ENCODE data around the gene NTM. TPM values are rescaled to one million over a fixed set of nuclear protein-coding genes. Genes with fewer than 3 reads are reported as not detected.

The NTM gene
- polyA plus RNA-seq, 1 donor from 2014 or later: 39.4 TPM

DNA sequence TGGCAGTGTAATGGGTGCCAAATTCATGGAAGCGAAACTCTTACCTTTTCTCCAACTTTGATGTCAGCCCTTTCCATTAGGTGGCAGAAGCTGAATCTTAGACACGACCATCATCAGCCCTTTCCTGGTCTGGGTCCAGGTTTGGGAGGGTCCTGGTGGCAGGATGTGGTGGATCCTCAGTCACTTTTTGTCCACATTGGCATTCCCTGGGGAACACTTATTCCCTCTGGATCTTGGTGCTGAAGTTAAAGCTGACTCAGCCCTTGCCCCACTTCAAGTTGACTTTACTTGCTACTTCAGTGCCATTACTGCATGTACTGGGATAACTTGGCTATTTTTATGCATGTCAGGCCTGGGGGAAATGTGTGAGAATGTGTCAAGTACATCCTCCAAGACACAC, 16.6 kb upstream of the NTM start:
- no peak overlapping the region for H3K27ac ChIP-seq (ENCODE audit: low read length)
- no peaks in the 10 kb centered on the region for H3K9me2 ChIP-seq (ENCODE audit: insufficient read depth, low read length)
- no peaks in the 10 kb centered on the region for H3K36me3 ChIP-seq (ENCODE audit: insufficient read depth, low read length)
- H3K4me3 ChIP-seq (ENCODE audit: low read length): no peak overlapping the region
- no peaks in the 10 kb centered on the region for H3F3A ChIP-seq (ENCODE audit: insufficient read depth, low read length, poor library complexity, severe bottlenecking)
- no peaks in the 10 kb centered on the region for H4K20me1 ChIP-seq (ENCODE audit: insufficient read depth)
- no peak overlapping the region for H2AFZ ChIP-seq (ENCODE audit: low read depth, low read length)
- H3K9ac ChIP-seq (ENCODE audit: low read length): no peak overlapping the region
- TF ChIP-seq SMC3 (conservative IDR thresholded peaks at IDR 0.05; ENCODE audit: poor library complexity) (no peak), TAF1 (IDR thresholded peaks at IDR 0.05; ENCODE audit: low read depth) (no peak), EZH2 (IDR thresholded peaks at IDR 0.05; ENCODE audit: borderline replicate concordance, insufficient read depth, low read length, poor library complexity, severe bottlenecking) (no peak), MXI1 (conservative IDR thresholded peaks at IDR 0.05; ENCODE audit: poor library complexity, severe bottlenecking) (no peak), POLR2AphosphoS5 (IDR thresholded peaks at IDR 0.05) (no peak), EP300 (conservative IDR thresholded peaks at IDR 0.05; ENCODE audit: poor library complexity, severe bottlenecking) (no peak), RAD21 (conservative IDR thresholded peaks at IDR 0.05) (no peak)
- TF ChIP-seq, protein P1, sequence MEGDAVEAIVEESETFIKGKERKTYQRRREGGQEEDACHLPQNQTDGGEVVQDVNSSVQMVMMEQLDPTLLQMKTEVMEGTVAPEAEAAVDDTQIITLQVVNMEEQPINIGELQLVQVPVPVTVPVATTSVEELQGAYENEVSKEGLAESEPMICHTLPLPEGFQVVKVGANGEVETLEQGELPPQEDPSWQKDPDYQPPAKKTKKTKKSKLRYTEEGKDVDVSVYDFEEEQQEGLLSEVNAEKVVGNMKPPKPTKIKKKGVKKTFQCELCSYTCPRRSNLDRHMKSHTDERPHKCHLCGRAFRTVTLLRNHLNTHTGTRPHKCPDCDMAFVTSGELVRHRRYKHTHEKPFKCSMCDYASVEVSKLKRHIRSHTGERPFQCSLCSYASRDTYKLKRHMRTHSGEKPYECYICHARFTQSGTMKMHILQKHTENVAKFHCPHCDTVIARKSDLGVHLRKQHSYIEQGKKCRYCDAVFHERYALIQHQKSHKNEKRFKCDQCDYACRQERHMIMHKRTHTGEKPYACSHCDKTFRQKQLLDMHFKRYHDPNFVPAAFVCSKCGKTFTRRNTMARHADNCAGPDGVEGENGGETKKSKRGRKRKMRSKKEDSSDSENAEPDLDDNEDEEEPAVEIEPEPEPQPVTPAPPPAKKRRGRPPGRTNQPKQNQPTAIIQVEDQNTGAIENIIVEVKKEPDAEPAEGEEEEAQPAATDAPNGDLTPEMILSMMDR (IDR thresholded peaks at IDR 0.05; ENCODE audit: poor library complexity, severe bottlenecking): no peak
- TF ChIP-seq, protein P2, sequence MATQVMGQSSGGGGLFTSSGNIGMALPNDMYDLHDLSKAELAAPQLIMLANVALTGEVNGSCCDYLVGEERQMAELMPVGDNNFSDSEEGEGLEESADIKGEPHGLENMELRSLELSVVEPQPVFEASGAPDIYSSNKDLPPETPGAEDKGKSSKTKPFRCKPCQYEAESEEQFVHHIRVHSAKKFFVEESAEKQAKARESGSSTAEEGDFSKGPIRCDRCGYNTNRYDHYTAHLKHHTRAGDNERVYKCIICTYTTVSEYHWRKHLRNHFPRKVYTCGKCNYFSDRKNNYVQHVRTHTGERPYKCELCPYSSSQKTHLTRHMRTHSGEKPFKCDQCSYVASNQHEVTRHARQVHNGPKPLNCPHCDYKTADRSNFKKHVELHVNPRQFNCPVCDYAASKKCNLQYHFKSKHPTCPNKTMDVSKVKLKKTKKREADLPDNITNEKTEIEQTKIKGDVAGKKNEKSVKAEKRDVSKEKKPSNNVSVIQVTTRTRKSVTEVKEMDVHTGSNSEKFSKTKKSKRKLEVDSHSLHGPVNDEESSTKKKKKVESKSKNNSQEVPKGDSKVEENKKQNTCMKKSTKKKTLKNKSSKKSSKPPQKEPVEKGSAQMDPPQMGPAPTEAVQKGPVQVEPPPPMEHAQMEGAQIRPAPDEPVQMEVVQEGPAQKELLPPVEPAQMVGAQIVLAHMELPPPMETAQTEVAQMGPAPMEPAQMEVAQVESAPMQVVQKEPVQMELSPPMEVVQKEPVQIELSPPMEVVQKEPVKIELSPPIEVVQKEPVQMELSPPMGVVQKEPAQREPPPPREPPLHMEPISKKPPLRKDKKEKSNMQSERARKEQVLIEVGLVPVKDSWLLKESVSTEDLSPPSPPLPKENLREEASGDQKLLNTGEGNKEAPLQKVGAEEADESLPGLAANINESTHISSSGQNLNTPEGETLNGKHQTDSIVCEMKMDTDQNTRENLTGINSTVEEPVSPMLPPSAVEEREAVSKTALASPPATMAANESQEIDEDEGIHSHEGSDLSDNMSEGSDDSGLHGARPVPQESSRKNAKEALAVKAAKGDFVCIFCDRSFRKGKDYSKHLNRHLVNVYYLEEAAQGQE (IDR thresholded peaks at IDR 0.05; ENCODE audit: borderline replicate concordance): no peak
- no peak overlapping the region for H3K4me2 ChIP-seq (ENCODE audit: low read length)
- no peaks in the 10 kb centered on the region for H3K79me2 ChIP-seq (replicated peaks; ENCODE audit: insufficient read depth, low read length)
- no peaks in the 10 kb centered on the region for H3K9me3 ChIP-seq (ENCODE audit: low read length)
- no peaks in the 10 kb centered on the region for H3K27me3 ChIP-seq (ENCODE audit: insufficient read depth, low read depth, low read length)

DNA sequence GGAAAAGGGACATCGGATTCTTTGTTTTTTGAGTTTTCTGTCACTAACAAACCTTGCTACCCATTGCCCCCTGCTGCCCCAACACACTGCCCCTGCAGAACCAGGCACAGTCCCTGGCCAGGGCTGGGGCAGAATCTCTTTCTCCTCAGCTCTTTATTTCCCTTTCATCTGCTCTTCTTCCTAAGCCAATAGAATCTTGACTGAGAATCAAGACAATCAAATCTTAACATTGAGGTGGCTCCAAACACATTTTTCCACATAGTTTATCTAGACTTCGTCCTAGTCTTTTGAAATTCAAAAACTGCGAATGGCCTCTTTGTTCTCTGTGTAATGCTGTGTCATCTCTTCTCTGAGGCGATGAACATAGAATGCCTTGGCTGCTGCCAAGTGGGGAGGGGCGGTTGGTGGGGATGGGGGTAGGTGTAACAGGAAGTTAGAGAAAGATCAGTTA, 16.1 kb upstream of the NTM start:
- H3K9me3 ChIP-seq (ENCODE audit: low read length): no peaks in the 10 kb centered on the region
- no peak overlapping the region for H3K9ac ChIP-seq (ENCODE audit: low read length)
- no peaks in the 10 kb centered on the region for H3K79me2 ChIP-seq (replicated peaks; ENCODE audit: insufficient read depth, low read length)
- no peaks in the 10 kb centered on the region for H3F3A ChIP-seq (ENCODE audit: insufficient read depth, low read length, poor library complexity, severe bottlenecking)
- H4K20me1 ChIP-seq (ENCODE audit: insufficient read depth): no peaks in the 10 kb centered on the region
- H2AFZ ChIP-seq (ENCODE audit: low read depth, low read length): no peak overlapping the region
- no peaks in the 10 kb centered on the region for H3K36me3 ChIP-seq (ENCODE audit: insufficient read depth, low read length)
- no peak overlapping the region for H3K4me3 ChIP-seq (ENCODE audit: low read length)
- H3K27me3 ChIP-seq (ENCODE audit: insufficient read depth, low read depth, low read length): no peaks in the 10 kb centered on the region
- no peak overlapping the region for H3K27ac ChIP-seq (ENCODE audit: low read length)
- H3K9me2 ChIP-seq (ENCODE audit: insufficient read depth, low read length): no peaks in the 10 kb centered on the region
- no peak overlapping the region for H3K4me2 ChIP-seq (ENCODE audit: low read length)
- TF ChIP-seq MXI1 (conservative IDR thresholded peaks at IDR 0.05; ENCODE audit: poor library complexity, severe bottlenecking): no peak
- TF ChIP-seq, protein P1 (IDR thresholded peaks at IDR 0.05; ENCODE audit: poor library complexity, severe bottlenecking): no peak
- TF ChIP-seq EP300 (conservative IDR thresholded peaks at IDR 0.05; ENCODE audit: poor library complexity, severe bottlenecking): no peak
- no peak for TF ChIP-seq EZH2 (IDR thresholded peaks at IDR 0.05; ENCODE audit: borderline replicate concordance, insufficient read depth, low read length, poor library complexity, severe bottlenecking)
- no peak for TF ChIP-seq POLR2AphosphoS5 (IDR thresholded peaks at IDR 0.05)
- no peak for TF ChIP-seq SMC3 (conservative IDR thresholded peaks at IDR 0.05; ENCODE audit: poor library complexity)
- TF ChIP-seq, protein P2 (IDR thresholded peaks at IDR 0.05; ENCODE audit: borderline replicate concordance): no peak
- TF ChIP-seq RAD21 (conservative IDR thresholded peaks at IDR 0.05): no peak
- no peak for TF ChIP-seq TAF1 (IDR thresholded peaks at IDR 0.05; ENCODE audit: low read depth)

All from neural cell (in vitro differentiated cells).